Bronchus fibroblast of lung (primary cell): ENCODE measurements around the gene NCKAP5. TPM values are rescaled to one million over a fixed set of nuclear protein-coding genes. Genes with fewer than 3 reads are reported as not detected.

Experiments used
- total RNA-seq: library from RNA; depleted of rRNA; stranded (reverse); fragments of >200 nt; gene quantifications from 2 replicates; pipeline ENCODE4 v1.2.3, GENCODE V29; 2015

Gene NCKAP5
- under 0.01 and 0.15 TPM in 2 replicates for total RNA-seq

DNA sequence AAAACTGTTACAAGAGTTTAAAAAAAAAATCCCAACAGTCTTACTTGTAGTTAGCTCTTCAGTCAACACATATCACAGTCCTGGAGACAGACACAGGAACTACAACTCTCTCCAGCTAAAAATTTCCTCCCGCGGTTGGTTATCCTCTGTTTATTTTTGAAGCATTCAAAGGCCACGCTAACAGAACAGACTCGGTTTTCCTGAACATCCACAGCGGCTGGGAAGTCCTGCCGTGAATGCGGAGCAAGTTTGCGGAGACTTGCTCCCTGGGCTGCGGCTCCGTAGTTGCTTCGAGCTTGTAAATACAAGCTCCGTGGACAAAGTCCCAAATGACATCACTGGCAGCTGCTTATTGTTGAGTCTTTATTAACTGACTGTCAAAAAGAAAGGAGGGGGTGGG, at the start of gene NCKAP5:
Gene NCKAP5 (minus strand): TSS at position 292 of the 400 bp plus-strand sequence. CDS start 50,937 bp downstream, outside the sequence.

DNA sequence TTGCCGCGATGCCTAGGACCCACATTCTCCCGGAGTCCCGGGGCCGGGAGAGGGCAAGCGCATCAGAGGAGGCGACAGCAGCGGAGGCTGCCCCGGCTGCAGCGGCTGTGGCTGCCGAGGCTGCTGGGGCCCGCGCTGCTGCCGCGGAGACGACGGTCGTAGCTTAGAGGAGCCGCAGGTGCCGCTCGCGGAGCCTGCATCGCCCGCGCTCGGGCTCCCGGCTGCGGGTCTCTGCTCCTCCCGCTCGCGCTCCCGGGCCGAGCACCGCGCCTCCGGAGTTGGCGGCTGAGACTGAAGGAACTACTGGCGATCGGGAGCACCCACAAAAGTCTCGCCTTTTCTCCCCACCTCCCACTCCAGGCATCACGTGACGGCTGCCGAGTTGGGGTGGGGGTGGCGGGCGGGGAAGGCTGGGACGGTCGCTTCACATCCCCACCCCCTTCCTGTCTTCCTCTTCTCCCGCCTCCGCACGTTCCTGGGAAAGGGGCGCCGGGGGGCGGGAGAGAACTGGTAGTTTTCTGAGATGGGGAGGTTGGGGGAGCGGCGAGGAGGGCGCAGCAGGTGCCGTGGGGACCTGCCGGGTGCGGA, 898.3 kb downstream of the NCKAP5 start, which contains the start of gene LYPD1:
Gene LYPD1 (minus strand): TSS at position 298 of the 588 bp plus-strand sequence. CDS start 273 bp downstream, at position 25.

